NCI-H748 (cell line): ENCODE data around the gene ZNF888.

Source experiments
- DNase-seq: peaks from one replicate; lab custom pipeline; 2025; ENCODE audit not compliant: unreplicated experiment; lab: John Stamatoyannopoulos, UW

Gene ZNF888

GRCh38 chr19:52922841-52923777 lies at the start of gene ZNF888:
Gene ZNF888 (minus strand): TSS chr19:52923428. CDS start chr19:52917873, 5,555 bp downstream.
- DNase-seq = peak; percentile 87

- DNase-seq = no peak
Observed at GRCh38 chr19:52967772-52968171, 44.5 kb upstream of the ZNF888 start.

GRCh38 chr19:52963247-52963618 lies 40.0 kb upstream of the ZNF888 start:
- peak; percentile 73 for DNase-seq

- DNase-seq = peak; percentile 98
Observed at GRCh38 chr19:52962394-52963246, 39.4 kb upstream of the ZNF888 start, which contains the start of gene ZNF816. Gene ZNF816 (minus strand): TSS chr19:52962881. CDS start chr19:52956089, 6,792 bp downstream.

- no peak for DNase-seq
Observed at GRCh38 chr19:52961981-52962380, 38.8 kb upstream of the ZNF888 start.

GRCh38 chr19:52959613-52960295 lies 36.5 kb upstream of the ZNF888 start:
- no peak for DNase-seq

GRCh38 chr19:52957591-52957990 lies 34.4 kb upstream of the ZNF888 start:
- no peak for DNase-seq

GRCh38 chr19:52956917-52957316 lies 33.7 kb upstream of the ZNF888 start:
- DNase-seq = no peak

GRCh38 chr19:52949422-52949821 lies 26.2 kb upstream of the ZNF888 start:
- DNase-seq = no peak

- no peak for DNase-seq
Observed at GRCh38 chr19:52948025-52948770, 25.0 kb upstream of the ZNF888 start.

GRCh38 chr19:52946322-52947310 lies 23.4 kb upstream of the ZNF888 start:
- no peak for DNase-seq

GRCh38 chr19:52945652-52946321 lies 22.6 kb upstream of the ZNF888 start:
- DNase-seq = no peak

GRCh38 chr19:52944703-52945493 lies 21.7 kb upstream of the ZNF888 start:
- DNase-seq = peak; percentile 81

GRCh38 chr19:52943884-52944643 lies 20.8 kb upstream of the ZNF888 start:
- DNase-seq = no peak

GRCh38 chr19:52943134-52943883 lies 20.1 kb upstream of the ZNF888 start:
- DNase-seq = no peak

GRCh38 chr19:52942386-52943133 lies 19.3 kb upstream of the ZNF888 start:
- peak; percentile 88 for DNase-seq
